HG03175 (cell line): Measurements from ENCODE around the gene SAA2.
A peak's percentile ranks its signal among the peaks of the same experiment; 100 is the strongest.

Experiments
- ATAC-seq: cut with Tn5 transposase; IDR thresholded peaks from one replicate; pipeline ENCODE4 v1.9.1; 2021; ENCODE audit warnings: mild to moderate bottlenecking, moderate library complexity; ENCODE audit not compliant: unreplicated experiment

Gene SAA2

DNA sequence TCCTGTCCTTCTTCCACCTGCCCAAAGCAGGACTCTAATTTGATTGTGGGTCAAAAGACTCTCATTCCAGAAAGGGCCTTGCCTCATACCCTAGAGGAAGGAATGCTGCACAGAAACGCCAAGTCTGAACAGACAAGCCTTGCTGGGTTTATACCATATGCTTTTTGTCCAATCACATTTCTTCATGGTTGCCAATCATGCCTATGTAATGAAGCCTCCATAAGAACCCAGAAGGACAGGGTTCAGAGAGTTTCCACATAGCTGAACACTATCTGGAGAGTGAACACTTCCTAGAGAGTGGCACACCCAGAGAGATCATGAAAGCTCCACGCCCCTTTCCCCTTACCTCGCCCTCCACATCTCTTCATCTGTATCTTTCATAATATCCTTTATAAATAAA, 4.8 kb upstream of the SAA2 start:
- ATAC-seq = no peak

DNA sequence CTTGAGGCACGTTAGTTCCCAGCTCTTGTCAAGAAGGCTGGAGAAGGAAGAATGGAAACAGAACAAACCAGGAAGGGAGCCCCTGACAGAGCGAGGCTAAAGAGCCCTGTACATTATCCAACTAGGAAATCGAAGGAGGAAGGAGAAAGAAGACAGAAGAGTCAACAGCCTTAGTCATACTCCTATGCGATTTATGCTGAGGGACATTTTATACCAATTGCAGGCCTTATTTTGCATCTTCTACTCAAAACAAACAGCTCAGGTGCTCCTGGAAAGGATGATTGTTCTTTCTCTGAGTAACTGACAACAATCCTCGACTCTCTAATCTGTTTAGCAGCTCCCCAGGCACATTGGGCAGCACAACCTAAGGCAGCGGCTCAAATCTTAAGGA, 1.3 kb downstream of the SAA2 start:
- ATAC-seq = peak; percentile 6

DNA sequence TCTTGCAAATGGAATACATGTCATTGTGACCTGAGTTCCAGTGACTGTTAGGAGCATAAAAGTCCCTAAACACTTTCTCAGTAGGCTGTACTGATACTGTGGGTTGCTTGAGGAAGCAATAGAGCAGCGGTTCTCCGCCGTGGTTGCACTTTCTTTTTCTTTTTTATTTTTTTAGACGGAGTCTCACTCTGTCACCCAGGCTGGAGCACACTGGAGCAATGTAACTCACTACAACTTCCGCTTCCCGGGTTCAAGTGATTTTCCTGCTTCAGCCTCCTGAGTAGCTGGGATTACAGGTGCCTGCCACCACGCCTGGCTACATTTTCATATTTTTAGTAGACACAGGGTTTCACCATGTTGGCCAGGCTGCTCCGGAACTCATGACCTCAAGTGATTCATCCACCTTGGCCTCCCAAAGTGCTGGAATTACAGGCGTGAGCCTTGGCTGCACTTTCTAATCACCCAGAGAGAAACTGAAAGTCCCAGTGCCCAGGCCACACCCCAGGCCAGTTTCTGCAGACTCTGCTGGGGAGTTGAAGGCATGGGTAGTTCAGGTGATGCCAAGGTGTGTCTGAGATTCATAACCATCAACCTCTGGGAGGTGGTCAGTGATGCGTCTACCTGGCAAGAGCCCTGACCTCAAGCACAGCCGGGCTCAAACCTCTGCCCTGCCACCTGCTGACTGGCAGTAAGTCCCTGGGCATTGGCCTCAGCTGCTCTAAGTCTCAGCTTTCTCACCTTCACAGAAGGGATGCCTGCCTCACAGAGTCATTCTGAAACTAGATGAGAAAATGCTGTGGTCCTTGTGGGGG, 1.9 kb downstream of the SAA2 start:
- ATAC-seq = peak; percentile 83

DNA sequence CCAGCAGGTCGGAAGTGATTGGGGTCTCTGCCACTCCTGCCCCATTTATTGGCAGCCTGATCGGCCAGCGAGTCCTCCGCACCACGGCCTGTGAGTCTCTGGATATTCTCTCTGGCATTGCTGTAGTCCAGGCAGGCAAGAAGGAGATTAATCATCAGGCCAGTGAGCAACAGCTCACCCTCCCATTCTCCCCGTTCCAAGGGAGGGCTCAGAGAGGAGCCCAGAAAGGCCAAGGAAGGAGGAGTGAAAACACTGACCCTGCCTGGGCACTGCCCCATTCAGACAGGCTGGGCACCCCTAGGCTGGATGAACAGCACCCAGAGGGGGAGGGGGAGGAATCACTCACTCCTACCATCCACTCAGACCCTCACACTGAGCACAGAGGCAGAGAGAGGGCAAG, 3.1 kb downstream of the SAA2 start:
- no peak for ATAC-seq

DNA sequence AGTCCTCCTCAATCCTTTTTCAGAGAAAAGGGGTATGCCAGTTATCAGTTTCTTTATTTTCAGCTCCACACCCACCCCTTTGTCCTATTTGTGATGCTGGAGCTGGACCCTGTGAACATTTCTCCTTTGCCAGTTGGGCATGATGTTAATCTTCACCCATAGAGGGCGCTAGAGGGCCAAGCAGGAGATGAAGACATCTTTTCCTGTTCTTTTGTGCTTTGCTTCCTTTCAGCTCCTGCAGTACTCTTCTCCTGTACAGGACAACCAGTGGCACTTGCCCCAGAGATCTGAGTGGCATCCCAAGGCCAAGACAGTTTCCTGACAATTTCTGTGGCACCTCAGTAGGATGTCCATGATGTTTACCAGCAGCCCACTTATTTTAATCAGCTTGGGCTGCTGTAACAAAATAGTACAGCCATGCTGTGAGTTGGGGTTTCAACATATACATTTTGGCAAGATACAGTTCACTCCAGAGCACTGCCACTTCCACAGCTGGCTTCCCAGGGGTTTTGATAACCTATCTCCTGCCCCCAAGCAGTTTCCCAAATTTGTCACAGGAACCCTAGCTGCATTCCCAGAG, 4.6 kb downstream of the SAA2 start:
- ATAC-seq = no peak

DNA sequence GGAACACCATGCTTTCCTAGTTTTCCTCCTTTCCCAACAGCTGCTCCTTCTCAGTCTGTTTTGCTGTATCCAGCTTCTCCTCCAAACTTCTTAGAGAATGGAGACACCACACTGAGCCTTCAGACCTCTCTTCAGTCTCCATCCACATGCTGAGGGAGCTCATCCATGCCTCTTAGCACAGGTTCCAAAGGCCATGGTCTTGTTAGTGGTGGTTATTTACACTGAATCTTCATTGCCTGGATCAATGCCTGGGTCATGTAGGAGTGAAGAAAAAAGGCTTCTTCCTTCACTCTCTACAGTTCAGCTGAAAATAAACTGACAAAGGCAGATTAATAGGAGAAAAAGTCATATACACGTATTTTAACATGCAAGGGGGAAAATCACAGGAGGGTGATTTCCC, 8.8 kb downstream of the SAA2 start:
- ATAC-seq = no peak

DNA sequence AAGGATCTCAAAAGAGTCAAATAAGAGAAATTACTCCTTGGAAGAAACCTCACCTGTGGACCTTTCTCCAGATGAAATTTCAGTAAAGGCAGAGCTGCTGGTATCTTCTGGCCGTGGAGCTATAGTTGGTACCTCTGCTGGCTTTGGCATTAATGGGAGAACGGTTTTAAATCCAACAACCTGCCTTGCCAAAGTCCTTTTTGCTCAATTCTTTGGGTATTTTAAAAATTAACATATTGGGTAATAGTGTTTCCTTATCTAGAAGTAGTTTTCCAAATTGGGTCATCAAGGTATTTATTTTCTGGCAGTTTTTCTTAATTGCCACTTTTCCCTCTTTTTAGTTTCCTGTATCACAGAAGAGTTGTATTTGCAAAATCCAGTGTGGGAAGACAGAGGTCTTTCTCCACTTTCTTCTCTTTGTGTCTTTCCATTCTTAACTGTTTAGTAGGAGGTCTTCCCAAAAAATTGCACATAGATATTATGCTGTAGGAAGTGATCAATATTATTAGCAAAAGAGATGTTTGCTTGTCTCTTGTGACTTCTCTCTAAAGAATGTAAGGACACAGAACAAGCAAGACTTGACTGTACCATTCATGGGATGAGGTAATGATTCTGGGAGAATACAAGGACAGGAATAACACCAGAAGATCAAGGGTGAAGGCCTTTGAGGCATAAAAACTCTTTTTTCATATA, 11.7 kb downstream of the SAA2 start, which contains the start of gene SAA4:
SAA4 (minus strand) TSS at position 139 of the 693 bp plus-strand sequence. CDS start 876 bp downstream, outside the sequence.
- ATAC-seq = no peak

DNA sequence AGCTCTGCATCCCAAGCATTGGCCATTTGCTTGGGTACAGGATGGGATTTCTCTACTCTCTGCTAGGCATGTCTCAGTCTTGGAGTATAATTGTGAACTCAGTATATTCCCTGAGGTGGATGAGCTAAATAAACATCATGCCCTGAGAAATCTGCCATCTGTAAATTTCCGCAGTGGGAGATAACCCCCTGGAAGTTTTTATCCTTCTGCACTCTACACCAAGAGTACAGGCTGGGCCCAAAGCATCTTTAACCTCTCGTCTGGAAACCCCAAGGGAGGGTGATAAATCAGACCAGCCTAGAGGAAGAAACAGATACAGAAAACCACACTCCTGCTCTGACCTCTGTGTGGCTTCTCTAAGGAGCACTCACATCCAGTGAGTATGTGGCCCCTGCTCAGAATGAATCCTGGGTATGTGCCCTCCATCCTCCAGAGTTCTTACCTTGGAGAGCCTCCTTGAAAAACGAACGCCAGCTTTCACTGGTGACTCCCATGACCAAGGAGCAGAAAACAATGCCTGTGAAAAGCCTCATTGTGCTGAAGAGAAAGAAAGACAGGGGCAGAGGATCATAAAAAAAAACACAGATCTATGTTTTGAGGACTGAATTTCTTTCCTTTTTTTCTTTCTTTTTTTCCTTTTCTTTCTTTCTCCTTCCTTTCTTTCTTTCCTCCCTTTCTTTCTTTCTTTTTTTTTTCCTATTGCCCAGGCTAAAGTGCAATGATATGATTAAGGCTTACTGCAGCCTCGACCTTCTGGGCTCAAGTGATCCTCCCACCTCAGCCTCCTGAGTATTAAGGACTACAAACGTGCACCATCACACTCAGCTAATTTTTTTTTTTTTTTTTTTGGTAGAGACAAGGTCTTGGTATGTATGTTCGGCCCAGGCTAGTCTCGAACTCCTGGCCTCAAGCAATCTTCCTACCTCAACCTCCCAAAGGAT, 12.8 kb downstream of the SAA2 start:
- ATAC-seq = no peak

DNA sequence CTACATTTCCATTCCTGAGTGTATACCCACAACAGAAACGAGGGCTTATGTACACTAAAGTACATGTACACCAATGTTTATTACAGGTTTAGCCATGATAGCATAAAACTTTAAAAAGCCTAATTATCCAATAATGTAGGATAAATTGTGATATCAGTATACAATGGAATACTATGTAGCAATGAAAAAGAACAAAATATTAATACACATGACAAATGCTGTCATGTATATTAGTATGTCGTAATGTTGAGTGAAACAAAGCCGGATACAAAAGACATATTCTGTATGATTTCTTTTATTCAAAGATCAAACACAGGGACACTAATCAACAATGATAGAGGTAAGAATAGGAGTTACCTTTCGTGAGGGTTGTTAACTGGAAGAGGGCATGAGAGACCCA, 14.6 kb downstream of the SAA2 start:
- ATAC-seq = no peak

DNA sequence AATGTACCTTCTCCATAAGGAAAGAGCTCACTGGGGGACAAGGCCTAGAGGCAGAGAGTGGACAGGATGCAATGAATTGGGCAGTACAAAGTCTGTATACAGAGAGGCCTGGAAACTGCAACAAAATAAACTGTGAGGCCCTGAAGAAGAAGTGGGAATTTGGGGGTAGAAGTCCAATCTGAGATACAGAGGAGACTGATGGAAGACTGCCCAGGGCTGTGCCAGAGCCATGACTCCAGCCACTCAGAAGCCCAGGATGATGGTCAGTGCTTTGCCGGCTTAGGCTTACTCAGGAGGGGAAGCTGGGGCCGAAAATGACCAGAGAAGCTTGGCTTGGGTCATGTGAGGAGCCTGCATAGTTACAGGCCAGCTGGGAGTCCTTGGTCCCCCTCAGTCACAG, 17.6 kb downstream of the SAA2 start:
- ATAC-seq = no peak

DNA sequence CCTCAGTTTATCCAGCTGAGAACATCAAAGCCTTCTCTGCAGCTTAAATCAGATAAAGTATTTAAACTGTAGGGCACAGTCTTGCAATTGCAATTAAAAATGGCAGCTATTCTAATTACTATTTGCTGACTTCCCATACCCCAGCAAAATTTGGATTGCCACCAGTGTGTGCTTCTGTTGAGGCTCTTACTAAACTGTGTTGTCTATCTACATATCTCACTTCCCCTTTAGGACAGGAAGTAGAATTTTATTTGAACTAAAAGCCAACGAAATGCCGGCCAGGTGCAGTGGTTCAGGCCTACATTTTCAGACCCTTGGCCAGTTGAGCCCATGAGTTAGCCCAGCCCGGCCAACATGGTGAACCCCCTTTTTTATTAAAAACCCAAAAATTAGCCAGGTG, 19.0 kb downstream of the SAA2 start:
- ATAC-seq = peak; percentile 98

DNA sequence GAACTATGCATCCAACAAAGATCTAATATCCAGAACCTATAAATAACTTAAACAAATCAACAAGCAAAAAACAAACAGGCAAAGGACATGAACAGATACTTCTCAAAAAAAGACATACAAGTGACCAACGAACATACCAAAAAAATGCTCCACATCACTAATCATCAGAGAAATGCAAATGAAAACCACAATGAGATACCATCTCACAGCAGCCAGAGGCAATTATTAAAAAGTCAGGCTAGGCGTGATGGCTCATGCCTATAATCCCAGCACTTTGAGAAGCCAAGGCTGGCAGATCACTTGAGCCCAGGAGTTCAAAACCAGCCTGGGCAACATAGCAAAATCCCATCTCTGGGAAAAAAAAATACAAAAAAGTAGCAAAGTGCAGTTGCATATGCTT, 22.6 kb downstream of the SAA2 start:
- no peak for ATAC-seq

DNA sequence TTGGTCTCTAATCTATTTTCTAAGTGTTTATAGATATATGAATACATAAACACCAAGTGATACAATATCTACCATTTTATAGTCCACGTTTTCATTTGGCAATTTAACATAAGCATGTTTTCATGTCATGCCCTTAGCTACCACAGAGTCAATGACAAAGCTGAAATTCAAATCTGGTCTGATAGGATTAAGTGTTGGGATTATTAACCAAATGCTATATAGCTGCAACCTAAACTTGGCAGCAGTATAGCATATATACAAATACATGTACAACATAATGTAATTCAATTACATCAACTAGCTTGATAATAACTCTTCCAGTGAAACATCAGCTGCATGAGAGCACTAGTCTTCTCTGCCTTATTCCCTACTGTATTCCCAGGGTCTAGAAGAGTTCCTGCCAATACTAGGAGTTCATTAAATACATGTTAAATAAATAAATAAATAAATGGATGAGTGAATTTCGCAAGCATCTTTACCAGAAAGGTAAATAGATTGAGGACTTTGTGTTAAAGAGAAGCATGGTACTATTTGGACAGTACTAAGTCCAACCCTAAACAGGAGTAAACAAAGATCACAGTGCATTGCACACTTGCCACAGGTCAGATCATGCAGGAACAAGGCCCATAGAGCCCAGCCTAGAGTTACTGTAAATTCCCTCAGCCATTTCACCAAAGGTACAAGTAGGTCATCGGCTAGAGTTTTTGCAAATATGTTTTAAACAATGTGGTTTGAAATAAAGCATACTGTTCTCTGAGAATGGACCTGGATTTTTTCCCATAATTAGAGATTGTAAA, 24.7 kb downstream of the SAA2 start:
- no peak for ATAC-seq

DNA sequence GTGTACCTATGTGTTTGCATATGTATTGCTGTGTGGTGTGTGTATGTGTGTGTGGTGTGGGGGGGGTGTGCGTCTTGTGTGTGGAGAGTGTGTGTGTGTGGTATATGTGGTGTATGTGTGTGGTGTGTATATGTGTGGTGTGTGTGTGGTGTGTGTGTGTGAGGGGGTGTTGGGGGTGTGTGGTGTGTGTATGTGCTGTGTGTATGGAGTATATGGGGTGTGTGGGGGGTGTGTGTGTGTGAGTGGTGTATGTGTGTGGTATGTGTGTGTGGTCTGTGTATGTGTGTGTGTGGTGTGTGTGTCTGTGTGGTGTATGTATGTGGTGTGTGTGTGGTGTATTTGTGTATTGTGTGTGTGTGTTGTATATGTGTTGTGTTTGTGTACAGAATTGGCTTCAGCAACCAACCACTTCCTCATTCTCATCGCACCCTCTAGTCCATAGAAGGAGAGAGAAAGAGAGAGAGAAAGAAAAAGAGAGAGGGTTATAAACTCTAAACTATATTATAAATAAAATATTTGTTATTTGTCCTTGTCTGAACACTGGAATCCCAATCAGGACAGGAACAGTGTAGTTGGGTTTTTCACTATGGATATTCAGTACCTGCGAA, 25.6 kb downstream of the SAA2 start:
- no peak for ATAC-seq

DNA sequence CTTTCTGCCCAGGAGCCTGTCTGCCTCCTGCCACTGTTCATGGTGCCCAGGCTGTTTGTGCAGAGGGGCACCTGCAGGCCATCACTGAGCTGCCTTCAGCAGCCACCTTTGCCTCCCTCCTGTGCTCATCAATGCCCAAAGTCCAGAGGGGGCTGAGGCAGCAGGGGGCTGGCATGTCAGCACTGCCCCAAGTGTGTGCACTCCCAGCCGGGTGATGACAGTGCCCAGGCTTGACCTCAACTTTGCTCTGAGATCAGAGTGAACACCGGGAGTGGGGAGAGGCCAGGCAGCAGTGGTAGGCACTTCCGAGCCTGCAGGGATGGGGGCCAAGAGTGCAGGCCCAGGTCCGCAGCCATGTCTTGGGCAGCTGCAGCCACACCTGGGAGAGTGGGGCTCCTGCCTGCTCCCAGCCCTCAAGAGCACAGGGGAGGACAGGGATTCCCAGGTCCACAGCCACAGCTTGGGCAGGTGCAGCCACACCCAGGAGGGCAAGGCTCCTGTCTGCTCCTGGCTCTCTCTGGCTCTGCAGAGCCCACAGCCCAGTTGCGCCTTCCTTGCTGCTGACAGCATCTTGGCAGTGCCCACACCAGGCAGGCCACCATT, 27.1 kb downstream of the SAA2 start:
- ATAC-seq = no peak

DNA sequence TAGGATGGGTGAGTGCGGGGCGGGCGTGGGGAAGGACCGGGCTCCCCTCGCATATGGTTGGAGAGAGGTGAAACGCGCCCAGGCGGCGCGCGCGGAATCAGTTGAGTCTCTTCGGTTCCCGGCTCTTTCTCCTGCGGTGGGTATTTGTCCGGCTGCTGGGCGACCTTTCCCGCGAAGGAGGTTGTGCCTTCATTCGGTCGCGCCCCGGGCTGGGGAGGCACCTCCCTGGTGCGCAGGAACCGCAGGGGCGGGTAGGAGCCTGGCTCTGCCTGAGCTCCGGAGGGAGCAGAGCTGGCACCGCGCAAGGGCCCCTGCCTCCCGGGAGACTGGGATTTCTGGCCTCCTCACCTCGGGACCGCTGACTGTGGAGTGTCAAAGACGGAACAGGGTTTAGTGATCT, 39.4 kb downstream of the SAA2 start:
- no peak for ATAC-seq

DNA sequence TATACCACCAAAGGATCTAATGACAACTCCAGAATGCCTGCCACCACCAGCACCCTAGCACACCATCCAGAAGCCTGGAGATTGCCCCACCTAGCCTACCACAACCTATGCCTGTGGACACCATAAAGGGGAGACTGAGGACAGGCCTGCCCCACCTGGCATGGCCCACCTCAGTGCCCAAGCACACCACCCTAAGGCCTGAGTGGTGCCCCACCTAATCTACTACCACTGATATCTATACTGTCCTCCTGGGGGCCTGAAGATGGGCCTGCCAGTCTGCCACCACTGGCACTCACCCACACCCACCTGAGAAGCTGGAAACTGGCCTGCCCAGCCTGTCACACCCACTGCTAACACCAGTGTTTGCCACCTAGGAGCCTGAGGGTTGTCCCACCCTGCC, 43.7 kb downstream of the SAA2 start:
- ATAC-seq = no peak

DNA sequence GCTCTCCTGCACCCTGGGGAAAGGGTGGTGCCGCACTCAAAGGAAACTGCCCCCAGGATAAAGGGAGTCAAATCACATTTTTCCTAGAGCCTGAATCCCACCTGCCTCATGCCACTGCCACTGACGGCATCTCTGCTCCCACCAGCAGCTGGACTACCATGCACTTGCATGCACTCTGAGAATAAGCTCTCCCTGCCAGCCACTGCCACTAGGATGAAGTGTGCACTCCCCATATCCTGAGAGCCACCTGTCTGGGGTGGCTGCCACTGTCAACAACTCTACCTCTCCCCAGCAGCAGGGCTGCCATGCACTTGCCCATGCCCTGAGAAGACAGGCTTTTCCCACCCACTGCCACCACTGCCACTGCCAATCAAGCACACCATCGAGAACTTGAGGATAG, 44.2 kb downstream of the SAA2 start:
- ATAC-seq = no peak

DNA sequence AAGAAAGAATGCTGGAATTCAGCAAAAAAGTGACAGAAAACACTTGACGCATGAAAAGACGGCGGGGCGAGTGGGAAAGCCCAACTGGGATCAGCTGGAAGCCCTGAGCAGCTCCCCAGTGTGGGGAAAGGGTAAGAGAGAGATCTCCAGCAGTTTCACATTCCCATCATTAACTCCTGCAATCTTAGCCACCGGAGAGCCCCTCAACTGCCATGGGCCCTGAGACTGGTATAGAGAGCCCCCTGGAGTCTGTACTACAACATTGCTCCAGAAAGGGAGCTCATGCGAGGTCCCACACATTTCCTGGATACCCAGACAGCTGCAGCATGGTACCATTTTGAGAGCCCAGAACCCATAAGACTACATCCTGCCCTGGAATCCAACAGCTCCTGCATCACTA, 44.7 kb downstream of the SAA2 start:
- ATAC-seq = no peak
